Activated B cell treated with CpG ODN at 0.5 μM for 24 hours (primary cell): ENCODE measurements around the gene PTPN6. TPM values are rescaled to one million over a fixed set of nuclear protein-coding genes. Genes with fewer than 3 reads are reported as not detected.
"Not testable (repeated sequence)": the region's sequence is repeated elsewhere in the genome, so short reads cannot be mapped to it uniquely, and the experiment has no call there.

ENCODE experiments used
- ATAC-seq: fragments of 200-7000 bp; cut with Tn5 transposase; one replicate; pipeline ENCODE4 v1.10.0; 2021; ENCODE audit warnings: low read depth, mild to moderate bottlenecking, moderate library complexity
- CTCF ChIA-PET: fragments of 350-600 bp; sonication (Branson Sonifier 250); formaldehyde crosslinking; loops from one replicate; lab custom pipeline; 2021; ENCODE audit warnings: antibody characterized with exemption; lab: Charles Lee
- POLR2A ChIA-PET: fragments of 350-600 bp; sonication (Branson Sonifier 250); formaldehyde crosslinking; loops from one replicate; lab custom pipeline; 2021; ENCODE audit warnings: antibody characterized with exemption; lab: Charles Lee
- DNase-seq: peaks from one replicate; pipeline ENCODE4 v3.0.0; 2022
- H3K27ac Mint-ChIP-seq: one replicate; pipeline ENCODE4 v1.8.0; 2020; ENCODE audit warnings: mixed read lengths
- H3K27me3 Mint-ChIP-seq: one replicate; pipeline ENCODE4 v1.8.0; 2021; ENCODE audit warnings: mixed read lengths
- H3K36me3 Mint-ChIP-seq: one replicate; pipeline ENCODE4 v1.8.0; 2021; ENCODE audit warnings: low read depth, mixed read lengths
- H3K4me1 Mint-ChIP-seq: one replicate; pipeline ENCODE4 v1.8.0; 2021; ENCODE audit warnings: mixed read lengths
- H3K4me3 Mint-ChIP-seq: one replicate; pipeline ENCODE4 v1.8.0; 2020; ENCODE audit warnings: mild to moderate bottlenecking, mixed read lengths
- H3K9me3 Mint-ChIP-seq: one replicate; pipeline ENCODE4 v1.8.0; 2020; ENCODE audit warnings: mixed read lengths
- CTCF ChIP-seq: fragments of 200-600 bp; IDR thresholded peaks from one replicate; pipeline ENCODE4 v1.8.0; 2022; ENCODE audit warnings: antibody characterized with exemption, mild to moderate bottlenecking
- intact Hi-C: fragments of 100-400 bp; cut with micrococcal nuclease; formaldehyde crosslinking; loops from one replicate; pipeline ENCODE4 v1.15.1; 2024
- total RNA-seq: library from RNA; stranded (reverse); gene quantifications from 2 replicates; pipeline ENCODE4 v1.2.3, GENCODE V29; 2022

Gene PTPN6
- total RNA-seq, 1 donor from 2014 or later: 393 TPM

- Mint-ChIP-seq H3K27ac (no peak overlapping the region), H3K27me3 (no peaks in the 10 kb centered on the region), H3K4me3 (no peak overlapping the region), H3K36me3 (no peaks in the 10 kb centered on the region), H3K4me1 (no peaks in the 10 kb centered on the region), H3K9me3 (no peaks in the 10 kb centered on the region)
- ChIA-PET CTCF (interaction anchor here (0.6 to 2.2 kb wide), 6 partner anchors 9 to 36 kb away, joined by 3 to 7 read pairs (median 3); partner anchors contain the start of genes ENO2 and SPSB2), POLR2A (interaction anchor here (1.2 to 3.3 kb wide), 7 partner anchors 9 to 152 kb away, joined by 5 to 19 read pairs (median 7); partner anchors contain the start of genes ATN1, ENO2, MLF2 and SPSB2)
- DNase-seq (no peak), ATAC-seq (no peak)
- intact Hi-C loops: no loop called here
- TF ChIP-seq CTCF: no peak
Measured at GRCh38 chr12:6905414-6906040, 45.6 kb upstream of the PTPN6 start.

- H3K4me3 Mint-ChIP-seq, H3K9me3 Mint-ChIP-seq, intact Hi-C loops, H3K4me1 Mint-ChIP-seq, H3K27ac Mint-ChIP-seq, H3K36me3 Mint-ChIP-seq, DNase-seq, H3K27me3 Mint-ChIP-seq, ATAC-seq: not testable (repeated sequence)
- POLR2A ChIA-PET: interaction anchor here (0.6 to 2.3 kb wide), 7 partner anchors 10 to 60 kb away, joined by 3 to 14 read pairs (median 4); partner anchors contain the start of genes C12orf57 and RNU7-1
- CTCF ChIA-PET: interaction anchor here (1.5 kb wide), 1 partner anchor 36 kb away, joined by 8 read pairs; the partner anchor contains the start of gene SPSB2
Measured at GRCh38 chr12:6908141-6908540, 43.0 kb upstream of the PTPN6 start.

GRCh38 chr12:6909421-6910145 lies 41.6 kb upstream of the PTPN6 start:
- TF ChIP-seq CTCF: no peak
- intact Hi-C loops: no loop called here
- peaks cover 13% of the 10 kb centered on the region for H3K4me1 Mint-ChIP-seq
- H3K4me3 Mint-ChIP-seq: no peak overlapping the region
- ATAC-seq (no peak), DNase-seq (no peak)
- POLR2A ChIA-PET: interaction anchor here (2.3 kb wide), 1 partner anchor 18 kb away, joined by 8 read pairs; no protein-coding TSS in a partner anchor
- CTCF ChIA-PET: interaction anchor here (1.0 kb wide), 1 partner anchor 14 kb away, joined by 3 read pairs; no protein-coding TSS in a partner anchor
- no peaks in the 10 kb centered on the region for H3K36me3 Mint-ChIP-seq
- no peak overlapping the region for H3K27ac Mint-ChIP-seq
- no peaks in the 10 kb centered on the region for H3K9me3 Mint-ChIP-seq
- peaks cover 2% of the 10 kb centered on the region for H3K27me3 Mint-ChIP-seq

GRCh38 chr12:6912164-6912935 lies 38.8 kb upstream of the PTPN6 start:
- intact Hi-C loops: no loop called here

More at GRCh38 chr12:6912164-6912935, 38.8 kb upstream of the PTPN6 start:
- Mint-ChIP-seq H3K36me3 (peaks cover 11% of the 10 kb centered on the region), H3K27ac (no peak overlapping the region), H3K9me3 (no peaks in the 10 kb centered on the region), H3K4me1 (peaks cover 30% of the 10 kb centered on the region), H3K4me3 (peak overlapping the region; percentile 9), H3K27me3 (peaks cover 2% of the 10 kb centered on the region)
- ATAC-seq (no peak), DNase-seq (no peak)
- ChIA-PET POLR2A (interaction anchor here (0.6 to 0.9 kb wide), 3 partner anchors 15 to 90 kb away, joined by 3 to 4 read pairs (median 3); partner anchors contain the start of genes C12orf57 and RNU7-1), CTCF (interaction anchor here (0.9 kb wide), 1 partner anchor 21 kb away, joined by 3 read pairs; no protein-coding TSS in a partner anchor)
- TF ChIP-seq CTCF: no peak
